T47D (cell line): Measurements from ENCODE around the gene GRXCR1.

Experiments
- DNase-seq, 2 experiments: peaks; one replicate each; pipeline versions ENCODE4 v3.0.0 to v3.0.0-alpha.2; 2011 to 2012; ENCODE audit warnings: low read depth in 1 of 2, low spot score in 1 of 2
- JUND ChIP-seq: IDR thresholded peaks from 2 replicates; pipeline ENCODE4 v1.6.1; 2012; ENCODE audit warnings: low read depth
- in situ Hi-C: cut with HindIII; loops from 2 replicates; pipeline ENCODE4 v1.10.0; 2016; ENCODE audit warnings: low sequenced_read_pairs, low pct_unique_long_range_greater_than_20kb

GRXCR1 gene

DNA sequence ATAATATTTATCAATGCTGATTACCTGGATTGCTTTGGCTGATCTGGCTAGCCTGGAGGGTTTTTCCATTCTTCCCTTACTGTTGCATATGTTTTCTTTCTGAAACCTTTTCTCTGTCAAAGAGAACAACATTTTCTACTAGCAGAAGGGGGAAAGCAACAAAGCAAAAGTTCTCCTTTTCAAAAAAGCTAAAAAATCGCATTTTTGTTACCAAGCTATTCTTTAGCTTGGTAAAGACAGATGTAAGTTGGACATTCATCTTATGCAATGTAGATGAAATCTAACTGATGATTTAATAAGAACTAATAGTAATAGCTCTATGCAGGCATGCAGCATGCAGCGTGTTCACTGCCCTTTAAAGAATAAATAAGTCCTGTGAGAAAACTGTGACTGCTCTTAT, at the start of gene GRXCR1:
Gene GRXCR1, plus strand, starts transcription at position 301 of the 400 bp plus-strand sequence. CDS start 554 bp downstream, outside the sequence.
- no peak for DNase-seq
- in situ Hi-C loops: no loop called here
- no peak for TF ChIP-seq JUND

DNA sequence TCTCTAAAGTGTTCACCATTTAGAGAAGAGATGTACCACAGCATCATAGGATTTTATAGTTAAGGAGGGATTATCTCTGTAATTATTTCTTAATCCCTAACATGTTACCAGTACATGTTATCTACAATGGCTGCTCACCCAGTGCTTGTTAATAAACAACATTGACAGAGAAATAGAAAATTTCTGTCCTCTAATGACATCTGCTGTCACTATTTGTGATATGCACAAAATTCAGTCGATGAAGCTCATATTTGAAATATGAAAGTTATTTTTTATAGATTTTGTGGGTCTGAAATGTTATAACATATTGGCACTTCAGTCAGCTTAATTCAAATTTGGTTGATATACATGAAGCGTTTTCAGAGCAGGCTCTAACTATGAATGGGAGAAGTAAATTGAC, 48.8 kb upstream of the GRXCR1 start:
- TF ChIP-seq JUND: no peak
- in situ Hi-C loops: no loop called here
- no peak for DNase-seq

DNA sequence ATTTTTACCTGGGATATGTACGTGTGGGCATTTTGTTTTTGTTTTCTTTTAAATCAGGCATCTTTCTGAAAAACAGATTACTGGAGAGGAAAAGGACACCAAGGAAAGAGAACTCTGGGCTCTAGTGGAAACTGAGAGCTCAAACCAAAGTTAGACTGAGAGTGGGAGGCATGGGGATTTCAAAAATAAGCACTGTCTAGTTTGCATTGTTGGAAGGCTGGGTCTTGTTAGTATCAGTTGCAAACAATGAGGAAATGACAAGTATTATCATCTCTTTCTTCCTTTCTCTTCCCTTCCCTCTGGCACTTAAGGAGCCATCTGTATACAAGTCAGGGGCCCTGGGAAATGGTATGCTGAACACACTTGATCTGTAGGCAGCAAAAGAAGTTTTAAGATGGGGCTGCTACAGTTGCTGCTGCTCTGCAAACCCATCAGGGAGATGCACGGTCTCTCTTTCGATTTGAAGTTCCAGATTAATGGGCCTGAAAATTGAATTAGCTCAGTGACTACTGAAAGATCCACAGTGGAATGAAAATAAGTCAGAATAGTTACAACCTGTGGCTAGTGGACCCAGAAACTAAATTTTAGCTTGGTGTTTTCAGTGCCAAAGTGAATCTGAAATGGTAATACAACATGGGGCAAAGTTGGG, 48.0 kb upstream of the GRXCR1 start:
- no peak for DNase-seq
- TF ChIP-seq JUND: no peak
- in situ Hi-C loops: no loop called here

DNA sequence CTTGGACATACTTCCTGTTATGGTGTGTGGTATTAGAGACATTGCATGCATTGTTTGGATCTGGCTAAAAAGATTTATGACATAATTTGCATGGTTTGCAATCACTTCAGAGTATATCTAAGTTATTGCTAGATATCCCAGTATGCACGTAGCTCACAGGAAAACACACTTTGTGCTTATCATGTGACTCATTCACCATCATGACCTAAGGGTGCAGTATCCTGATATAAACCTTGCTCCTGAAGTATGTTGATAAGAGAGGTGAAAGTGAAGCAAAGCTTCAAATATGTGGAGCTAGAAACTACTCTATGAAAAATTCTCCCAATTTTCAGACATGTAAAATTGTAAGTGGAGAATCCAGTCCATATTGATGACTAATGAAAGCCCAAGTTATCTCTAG, 46.9 kb upstream of the GRXCR1 start:
- in situ Hi-C loops: no loop called here
- DNase-seq: no peak
- TF ChIP-seq JUND: no peak

DNA sequence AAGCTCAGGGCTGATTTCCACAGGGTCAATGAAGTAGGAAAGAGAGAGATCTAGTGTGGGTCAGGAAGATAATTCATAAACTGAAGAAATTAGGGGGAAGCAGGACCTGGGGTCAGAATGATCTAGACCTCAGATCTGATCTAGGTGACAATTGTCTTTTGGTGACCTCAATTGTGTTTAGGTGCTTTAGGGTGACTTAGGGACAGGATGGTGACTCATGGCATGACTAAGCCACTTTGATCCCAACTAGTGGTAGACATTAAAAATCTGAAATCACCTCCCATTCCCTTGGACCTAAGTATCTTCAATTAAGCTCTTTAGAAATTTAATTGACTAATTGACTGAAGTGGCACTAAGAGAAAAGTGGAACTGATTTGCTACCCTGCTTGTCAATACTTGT, 36.7 kb upstream of the GRXCR1 start:
- in situ Hi-C loops: no loop called here
- no peak for DNase-seq
- no peak for TF ChIP-seq JUND

DNA sequence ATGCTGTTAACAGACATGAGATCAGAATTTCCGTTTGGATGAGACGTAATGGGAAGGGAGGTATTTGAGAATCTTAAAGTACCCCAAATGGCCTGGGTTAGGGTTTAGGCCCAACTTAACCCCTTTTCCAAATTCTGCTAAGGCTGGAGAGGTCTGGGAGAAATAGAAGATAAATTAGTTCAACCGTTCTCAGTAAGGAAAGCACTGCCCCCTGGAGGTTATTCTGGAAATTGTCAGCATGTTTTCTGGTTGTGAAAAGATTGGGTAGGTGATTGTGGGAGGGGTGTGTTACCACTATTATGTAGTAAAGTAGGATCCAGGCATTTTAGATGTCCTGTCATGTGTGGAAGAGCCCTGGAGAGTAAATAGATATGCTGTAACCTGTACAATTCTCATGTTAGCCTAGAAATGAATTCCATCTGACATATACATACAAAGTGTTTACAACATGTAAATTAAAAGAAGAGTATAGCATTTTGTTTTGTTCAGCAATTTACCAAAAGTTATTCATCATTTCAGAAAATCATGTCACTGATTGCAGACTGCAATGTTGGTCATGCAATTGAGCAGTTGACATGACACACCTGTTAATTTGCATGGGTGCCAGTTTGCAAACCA, 26.8 kb upstream of the GRXCR1 start:
- TF ChIP-seq JUND: no peak
- DNase-seq: peak in 1 of 2 experiments; percentile 66
- in situ Hi-C loops: no loop called here

DNA sequence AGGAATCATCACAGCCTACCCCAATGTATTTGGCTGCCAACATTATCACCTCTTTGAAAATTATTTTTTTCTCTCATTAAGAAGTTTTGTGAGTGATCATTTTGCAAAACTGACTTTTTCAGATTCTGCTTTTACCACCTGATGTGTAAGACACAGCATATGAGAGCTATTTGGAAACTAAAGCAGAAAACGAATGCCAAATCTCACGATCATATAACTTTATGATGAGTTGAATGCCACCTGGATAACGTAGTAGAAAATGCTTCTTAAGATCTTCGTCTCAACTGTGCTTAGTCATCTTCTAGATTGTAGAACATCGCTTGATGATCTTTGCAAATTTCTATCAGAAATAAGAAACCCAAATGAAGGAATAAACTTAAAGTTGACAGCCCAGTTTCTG, 21.3 kb upstream of the GRXCR1 start:
- no peak for TF ChIP-seq JUND
- in situ Hi-C loops: no loop called here
- DNase-seq: no peak

DNA sequence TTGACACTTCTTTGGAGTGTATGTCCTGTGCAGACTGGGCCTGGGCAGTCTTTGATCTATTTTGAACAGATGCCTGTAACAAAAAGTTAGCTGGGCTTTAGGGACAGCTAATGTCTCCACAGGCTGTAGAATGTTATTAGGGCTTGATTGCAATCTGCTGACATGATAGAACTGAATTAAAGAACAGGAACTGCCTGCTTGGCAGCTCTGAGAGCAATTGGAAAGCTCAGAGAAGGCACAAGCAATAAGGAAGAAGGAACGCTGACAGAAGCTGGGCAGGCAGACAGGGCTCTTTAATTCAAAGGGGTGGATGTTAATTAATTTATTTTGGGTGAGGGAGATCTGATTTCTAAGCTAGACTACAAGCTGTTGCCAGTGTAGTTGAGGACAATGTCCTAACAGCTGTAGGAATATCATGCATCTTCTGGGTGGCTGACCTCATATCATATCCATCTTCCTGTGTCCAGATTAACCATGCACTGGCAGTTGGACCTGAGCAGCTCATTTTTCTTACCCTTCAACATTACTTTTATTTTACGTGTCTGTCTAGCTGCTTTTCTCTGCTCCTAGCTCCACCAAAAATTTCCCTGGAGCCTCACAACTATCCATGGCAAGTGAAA, 20.7 kb upstream of the GRXCR1 start:
- in situ Hi-C loops: no loop called here

DNA sequence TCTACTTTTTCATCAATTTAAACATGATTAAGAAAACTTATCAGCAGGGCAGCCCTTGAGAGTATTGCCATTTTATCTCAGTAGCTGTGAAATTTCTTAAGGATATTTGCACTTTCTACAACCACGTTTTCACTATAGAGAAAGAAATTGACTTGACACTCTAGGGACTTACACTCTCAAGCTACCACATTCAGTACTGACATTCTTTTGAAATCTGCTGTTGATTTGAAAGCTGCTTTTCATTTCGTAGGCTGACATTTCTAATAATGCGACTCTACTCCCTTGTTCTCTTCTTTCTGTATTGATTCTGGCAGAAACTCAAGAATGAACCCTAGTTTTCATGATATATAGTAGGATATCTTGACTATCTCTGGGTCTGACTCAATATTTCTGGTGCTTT, 13.7 kb upstream of the GRXCR1 start:
- TF ChIP-seq JUND: no peak
- DNase-seq: no peak
- in situ Hi-C loops: no loop called here

More for the DNA sequence above, 20.7 kb upstream of the GRXCR1 start:
- TF ChIP-seq JUND: no peak
- DNase-seq: peak in 1 of 2 experiments; percentile 41

DNA sequence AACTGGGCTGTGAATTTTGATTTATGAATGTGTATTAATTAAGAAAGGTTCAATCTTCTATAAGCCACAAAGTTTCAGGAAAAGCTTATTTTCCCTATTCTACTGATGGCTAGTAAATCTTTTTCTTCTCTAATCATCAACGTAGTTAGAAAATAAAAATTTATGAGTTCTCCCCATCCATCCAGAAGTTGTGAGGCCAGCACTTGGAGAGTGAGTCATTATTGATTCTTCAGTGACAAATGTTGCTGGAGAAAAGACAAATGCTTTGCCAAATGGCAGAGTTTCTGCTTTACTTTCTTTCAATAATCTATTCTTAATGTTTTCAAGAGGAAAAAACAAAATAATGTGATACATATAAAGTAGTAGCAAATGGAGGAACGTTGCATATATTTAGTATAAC, 11.3 kb upstream of the GRXCR1 start:
- no peak for DNase-seq
- TF ChIP-seq JUND: no peak
- in situ Hi-C loops: no loop called here

DNA sequence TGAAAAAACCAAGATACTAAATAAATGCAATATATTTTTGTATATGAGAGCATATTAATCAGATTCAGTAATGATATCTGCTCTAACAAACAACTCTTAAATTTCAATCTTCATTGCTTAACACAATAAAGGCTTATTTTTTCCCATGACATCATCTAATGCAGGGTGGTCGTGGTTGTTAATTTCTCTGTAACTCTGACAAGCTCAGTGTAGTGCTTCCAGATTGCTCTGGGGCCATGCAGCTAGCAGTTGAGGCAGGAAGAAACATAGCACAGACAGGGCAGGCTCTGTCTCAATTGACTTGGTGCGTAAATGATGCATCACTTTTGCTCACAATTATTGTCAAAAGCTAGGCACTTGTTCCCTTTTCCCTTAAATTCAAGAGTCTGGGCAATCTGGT, 869 bp upstream of the GRXCR1 start:
- DNase-seq: no peak
- no peak for TF ChIP-seq JUND
- in situ Hi-C loops: no loop called here

DNA sequence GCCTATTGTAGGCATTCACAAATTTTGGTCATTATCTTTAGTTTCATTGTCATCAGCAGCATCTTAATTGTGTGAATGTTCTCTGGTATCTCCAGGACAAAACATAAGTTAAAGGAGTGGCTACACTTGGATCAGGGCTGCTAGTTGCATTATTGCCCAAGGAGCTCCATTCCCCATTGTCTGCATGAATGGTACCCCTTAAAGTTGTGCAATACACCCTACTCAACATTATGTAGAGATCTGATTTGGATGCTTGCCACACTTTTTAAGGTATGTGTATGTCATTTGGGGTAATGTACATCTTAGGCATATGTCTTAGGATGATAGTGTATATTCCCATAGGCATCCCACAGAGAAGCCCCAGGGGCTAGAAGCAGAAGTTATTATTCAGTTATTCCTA, 2.9 kb downstream of the GRXCR1 start:
- no peak for DNase-seq
- in situ Hi-C loops: no loop called here
- no peak for TF ChIP-seq JUND

DNA sequence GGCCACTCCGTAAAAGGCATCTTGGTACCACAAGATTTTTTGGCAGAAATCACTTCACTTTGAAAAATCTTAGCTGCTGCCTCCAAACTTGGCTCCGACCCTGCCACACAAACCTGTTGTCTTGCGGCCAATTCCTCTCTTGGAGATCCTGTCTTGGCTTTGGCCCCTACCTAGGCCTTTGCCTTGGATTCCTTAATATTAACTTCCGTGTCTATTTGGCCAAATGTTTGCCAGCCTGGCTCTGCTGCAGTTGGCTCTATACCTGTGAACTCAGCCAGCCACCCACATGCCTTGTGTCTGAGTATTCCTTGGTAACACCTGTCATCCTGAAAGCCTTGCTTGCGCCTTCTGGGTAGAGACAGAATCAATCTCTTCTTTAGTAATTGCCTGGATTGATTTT, 12.5 kb downstream of the GRXCR1 start:
- DNase-seq: no peak
- TF ChIP-seq JUND: no peak
- in situ Hi-C loops: no loop called here
